GM12878 (cell line): ENCODE results near the gene FANCM. TPM values are rescaled to one million over a fixed set of nuclear protein-coding genes. Genes with fewer than 3 reads are reported as not detected.

Experiments used
- BACH1 ChIP-seq: fragments of 450-650 bp; IDR thresholded peaks from 2 replicates; pipeline ENCODE4 v1.6.1; 2017; ENCODE audit warnings: mild to moderate bottlenecking, borderline replicate concordance
- EED ChIP-seq: sonication (generic); IDR thresholded peaks from 2 replicates; pipeline ENCODE4 v1.6.1; 2016; ENCODE audit warnings: antibody characterized with exemption, low read depth
- GATAD2B ChIP-seq: fragments of 450-650 bp; conservative IDR thresholded peaks from 2 replicates; pipeline ENCODE4 v1.6.1; 2017; ENCODE audit warnings: low read depth, mild to moderate bottlenecking, moderate library complexity
- MTA3 ChIP-seq: IDR thresholded peaks from 2 replicates; pipeline ENCODE4 v1.6.1; 2012; ENCODE audit warnings: low read length, inconsistent platforms, borderline replicate concordance
- SUZ12 ChIP-seq: fragments of 200-600 bp; sonication (generic); IDR thresholded peaks from one replicate; pipeline ENCODE4 v1.6.1; 2018; ENCODE audit warnings: antibody characterized with exemption, mild to moderate bottlenecking; ENCODE audit not compliant: unreplicated experiment
- TBL1XR1 ChIP-seq: IDR thresholded peaks from 2 replicates; pipeline ENCODE4 v1.6.1; 2012; ENCODE audit warnings: low read depth, low read length, improper control_type of control experiment
- polyA plus RNA-seq, 11 experiments: library from polyadenylated mRNA; depleted of rRNA in 4 of 11; unstranded in 6 of 11; stranded (reverse) in 5 of 11; fragments of >200 nt; fragmentation: Nextera tagmentation in 4 of 11; fragmentation: Illumina TruSeq in 1 of 11; extraction: Ambion mirVana in 4 of 11; extraction: Trizol in 1 of 11; gene quantifications; 1 replicate in 1 of 11; 2 replicates in 10 of 11; pipeline versions ENCODE4 v1.2.1 to v1.2.3, GENCODE V29; 2011 to 2016; ENCODE audit warnings: inconsistent platforms in 2 of 11, missing spikeins in 2 of 11, low read depth in 1 of 11
- total RNA-seq, 4 experiments: library from RNA; depleted of rRNA in 3 of 4; stranded (reverse); fragments of >200 nt in 3 of 4; fragmentation: Illumina TruSeq in 1 of 4; extraction: Trizol in 1 of 4; gene quantifications; 2 replicates each; pipeline versions ENCODE4 v1.2.1 to v1.2.3, GENCODE V29; 2013 to 2021
- TF ChIP-seq, protein P1 (sequence below): fragments of 450-650 bp; formaldehyde crosslinking; IDR thresholded peaks from 2 replicates; pipeline ENCODE4 v1.5.0; 2022; ENCODE audit warnings: mild to moderate bottlenecking, missing genetic modification characterization
- TF ChIP-seq, protein P2 (sequence below): IDR thresholded peaks from 2 replicates; pipeline ENCODE4 v1.6.1; 2012; ENCODE audit warnings: mild to moderate bottlenecking, low read depth, low read length

Gene FANCM
- total and polyA plus RNA-seq, 10 of the 15 experiments (the other 5 are each of a cell fraction or from before 2014, with no cell fraction given), result 6.4 to 17.6 (median 10.6) TPM

DNA sequence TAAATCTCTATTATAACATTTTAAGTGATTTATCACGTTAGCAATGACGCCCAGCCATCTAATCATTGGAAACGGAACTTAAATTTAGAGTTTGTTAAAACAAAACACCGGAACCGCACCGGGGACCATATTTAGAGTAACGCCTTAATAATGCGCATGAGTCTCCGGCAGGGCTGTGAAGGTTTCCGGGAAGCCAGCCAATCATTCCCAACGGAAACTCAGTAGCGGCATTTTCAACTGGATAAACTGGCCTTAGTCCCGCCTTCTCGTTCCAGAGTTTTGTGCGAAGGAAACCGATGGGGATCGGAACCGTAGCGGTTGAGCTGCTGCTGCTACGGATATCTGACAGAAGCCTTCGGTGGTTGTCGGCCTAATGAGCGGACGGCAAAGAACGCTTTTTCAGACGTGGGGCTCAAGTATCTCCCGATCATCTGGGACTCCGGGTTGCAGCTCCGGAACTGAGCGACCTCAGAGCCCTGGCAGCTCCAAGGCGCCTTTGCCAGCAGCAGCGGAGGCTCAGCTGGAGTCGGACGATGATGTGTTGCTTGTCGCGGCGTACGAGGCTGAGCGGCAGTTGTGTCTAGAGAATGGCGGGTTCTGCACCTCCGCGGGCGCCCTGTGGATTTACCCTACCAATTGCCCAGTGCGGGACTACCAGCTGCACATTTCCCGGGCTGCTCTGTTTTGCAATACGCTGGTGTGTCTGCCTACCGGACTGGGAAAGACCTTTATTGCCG, at the start of gene FANCM (continued):
- TF ChIP-seq, protein P1, sequence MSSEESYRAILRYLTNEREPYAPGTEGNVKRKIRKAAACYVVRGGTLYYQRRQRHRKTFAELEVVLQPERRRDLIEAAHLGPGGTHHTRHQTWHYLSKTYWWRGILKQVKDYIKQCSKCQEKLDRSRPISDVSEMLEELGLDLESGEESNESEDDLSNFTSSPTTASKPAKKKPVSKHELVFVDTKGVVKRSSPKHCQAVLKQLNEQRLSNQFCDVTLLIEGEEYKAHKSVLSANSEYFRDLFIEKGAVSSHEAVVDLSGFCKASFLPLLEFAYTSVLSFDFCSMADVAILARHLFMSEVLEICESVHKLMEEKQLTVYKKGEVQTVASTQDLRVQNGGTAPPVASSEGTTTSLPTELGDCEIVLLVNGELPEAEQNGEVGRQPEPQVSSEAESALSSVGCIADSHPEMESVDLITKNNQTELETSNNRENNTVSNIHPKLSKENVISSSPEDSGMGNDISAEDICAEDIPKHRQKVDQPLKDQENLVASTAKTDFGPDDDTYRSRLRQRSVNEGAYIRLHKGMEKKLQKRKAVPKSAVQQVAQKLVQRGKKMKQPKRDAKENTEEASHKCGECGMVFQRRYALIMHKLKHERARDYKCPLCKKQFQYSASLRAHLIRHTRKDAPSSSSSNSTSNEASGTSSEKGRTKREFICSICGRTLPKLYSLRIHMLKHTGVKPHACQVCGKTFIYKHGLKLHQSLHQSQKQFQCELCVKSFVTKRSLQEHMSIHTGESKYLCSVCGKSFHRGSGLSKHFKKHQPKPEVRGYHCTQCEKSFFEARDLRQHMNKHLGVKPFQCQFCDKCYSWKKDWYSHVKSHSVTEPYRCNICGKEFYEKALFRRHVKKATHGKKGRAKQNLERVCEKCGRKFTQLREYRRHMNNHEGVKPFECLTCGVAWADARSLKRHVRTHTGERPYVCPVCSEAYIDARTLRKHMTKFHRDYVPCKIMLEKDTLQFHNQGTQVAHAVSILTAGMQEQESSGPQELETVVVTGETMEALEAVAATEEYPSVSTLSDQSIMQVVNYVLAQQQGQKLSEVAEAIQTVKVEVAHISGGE, result peak; percentile 88
- TF ChIP-seq SUZ12 (no peak), MTA3 (no peak), TBL1XR1 (no peak), GATAD2B (no peak), EED (no peak), BACH1 (no peak)
- TF ChIP-seq, protein P2, sequence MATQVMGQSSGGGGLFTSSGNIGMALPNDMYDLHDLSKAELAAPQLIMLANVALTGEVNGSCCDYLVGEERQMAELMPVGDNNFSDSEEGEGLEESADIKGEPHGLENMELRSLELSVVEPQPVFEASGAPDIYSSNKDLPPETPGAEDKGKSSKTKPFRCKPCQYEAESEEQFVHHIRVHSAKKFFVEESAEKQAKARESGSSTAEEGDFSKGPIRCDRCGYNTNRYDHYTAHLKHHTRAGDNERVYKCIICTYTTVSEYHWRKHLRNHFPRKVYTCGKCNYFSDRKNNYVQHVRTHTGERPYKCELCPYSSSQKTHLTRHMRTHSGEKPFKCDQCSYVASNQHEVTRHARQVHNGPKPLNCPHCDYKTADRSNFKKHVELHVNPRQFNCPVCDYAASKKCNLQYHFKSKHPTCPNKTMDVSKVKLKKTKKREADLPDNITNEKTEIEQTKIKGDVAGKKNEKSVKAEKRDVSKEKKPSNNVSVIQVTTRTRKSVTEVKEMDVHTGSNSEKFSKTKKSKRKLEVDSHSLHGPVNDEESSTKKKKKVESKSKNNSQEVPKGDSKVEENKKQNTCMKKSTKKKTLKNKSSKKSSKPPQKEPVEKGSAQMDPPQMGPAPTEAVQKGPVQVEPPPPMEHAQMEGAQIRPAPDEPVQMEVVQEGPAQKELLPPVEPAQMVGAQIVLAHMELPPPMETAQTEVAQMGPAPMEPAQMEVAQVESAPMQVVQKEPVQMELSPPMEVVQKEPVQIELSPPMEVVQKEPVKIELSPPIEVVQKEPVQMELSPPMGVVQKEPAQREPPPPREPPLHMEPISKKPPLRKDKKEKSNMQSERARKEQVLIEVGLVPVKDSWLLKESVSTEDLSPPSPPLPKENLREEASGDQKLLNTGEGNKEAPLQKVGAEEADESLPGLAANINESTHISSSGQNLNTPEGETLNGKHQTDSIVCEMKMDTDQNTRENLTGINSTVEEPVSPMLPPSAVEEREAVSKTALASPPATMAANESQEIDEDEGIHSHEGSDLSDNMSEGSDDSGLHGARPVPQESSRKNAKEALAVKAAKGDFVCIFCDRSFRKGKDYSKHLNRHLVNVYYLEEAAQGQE, result no peak
